Mononuclear cell (primary cell): ENCODE results near the gene ZBTB5. TPM values are rescaled to one million over a fixed set of nuclear protein-coding genes. Genes with fewer than 3 reads are reported as not detected.
"Not testable (repeated sequence)": the region's sequence is repeated elsewhere in the genome, so short reads cannot be mapped to it uniquely, and the experiment has no call there.

Experiments
- H3K27me3 ChIP-seq: 2 replicates; pipeline ENCODE4 v1.6.0; 2011; ENCODE audit warnings: low read length, control low read depth; ENCODE audit not compliant: insufficient read depth
- H3K4me1 ChIP-seq: 2 replicates; pipeline ENCODE4 v1.5.1; 2011; ENCODE audit warnings: mild to moderate bottlenecking, low read length, control low read depth; ENCODE audit not compliant: insufficient read depth
- H3K4me3 ChIP-seq: 2 replicates; pipeline ENCODE4 v1.5.1; 2011; ENCODE audit warnings: mild to moderate bottlenecking, low read length, moderate library complexity
- H3K9me3 ChIP-seq: 2 replicates; pipeline ENCODE4 v1.5.1; 2011; ENCODE audit warnings: low read depth, mild to moderate bottlenecking, control low read depth, low read length
- total RNA-seq: library from RNA; depleted of rRNA; stranded (reverse); fragments of >200 nt; gene quantifications from one replicate; pipeline ENCODE4 v1.2.3, GENCODE V29; 2012

Gene ZBTB5
- total RNA-seq, 1 donor: 37.8 TPM

GRCh38 chr9:37499297-37499696, 34.0 kb upstream of the ZBTB5 start:
- Histone ChIP-seq H3K9me3 (no peaks in the 10 kb centered on the region), H3K27me3 (no peaks in the 10 kb centered on the region), H3K4me3 (no peak overlapping the region), H3K4me1 (peaks cover 7% of the 10 kb centered on the region)

- no peaks in the 10 kb centered on the region for H3K9me3 ChIP-seq
- H3K27me3 ChIP-seq: no peaks in the 10 kb centered on the region
- peaks cover 3% of the 10 kb centered on the region for H3K4me1 ChIP-seq
- H3K4me3 ChIP-seq: no peak overlapping the region
These were observed 33.2 kb upstream of the ZBTB5 start for GRCh38 chr9:37498457-37498856.

- H3K4me1 ChIP-seq: no peaks in the 10 kb centered on the region
- no peaks in the 10 kb centered on the region for H3K27me3 ChIP-seq
- no peak overlapping the region for H3K4me3 ChIP-seq
- H3K9me3 ChIP-seq: no peaks in the 10 kb centered on the region
These were observed 32.1 kb upstream of the ZBTB5 start for GRCh38 chr9:37497320-37497719.

- Histone ChIP-seq H3K9me3 (no peaks in the 10 kb centered on the region), H3K4me1 (no peaks in the 10 kb centered on the region), H3K4me3 (no peak overlapping the region), H3K27me3 (no peaks in the 10 kb centered on the region)
These were observed 30.8 kb upstream of the ZBTB5 start for GRCh38 chr9:37496020-37496419.

GRCh38 chr9:37495571-37495970, 30.3 kb upstream of the ZBTB5 start:
- Histone ChIP-seq H3K4me3 (no peak overlapping the region), H3K9me3 (no peaks in the 10 kb centered on the region), H3K27me3 (no peaks in the 10 kb centered on the region), H3K4me1 (no peaks in the 10 kb centered on the region)

GRCh38 chr9:37491939-37492338, 26.7 kb upstream of the ZBTB5 start:
- Histone ChIP-seq H3K4me1 (peaks cover 6% of the 10 kb centered on the region), H3K27me3 (no peaks in the 10 kb centered on the region), H3K9me3 (no peaks in the 10 kb centered on the region), H3K4me3 (no peak overlapping the region)

GRCh38 chr9:37486616-37487548, 21.6 kb upstream of the ZBTB5 start:
- H3K4me3 ChIP-seq: peak overlapping the region; percentile 66
- H3K4me1 ChIP-seq: peaks cover 22% of the 10 kb centered on the region
- H3K9me3 ChIP-seq: no peaks in the 10 kb centered on the region
- H3K27me3 ChIP-seq: peaks cover under 1% of the 10 kb centered on the region

- Histone ChIP-seq H3K4me3 (peak overlapping the region; percentile 66), H3K4me1 (peaks cover 22% of the 10 kb centered on the region), H3K9me3 (no peaks in the 10 kb centered on the region), H3K27me3 (peaks cover 7% of the 10 kb centered on the region)
These were observed 21.0 kb upstream of the ZBTB5 start for GRCh38 chr9:37486256-37486615.

GRCh38 chr9:37485389-37486255, 20.4 kb upstream of the ZBTB5 start, which contains the start of gene POLR1E:
POLR1E (plus strand) TSS chr9:37485948; CDS start chr9:37486048, 100 bp downstream.
- H3K27me3 ChIP-seq: peaks cover 7% of the 10 kb centered on the region
- H3K4me3 ChIP-seq: peak within 1 kb of the TSS; percentile 66
- peaks cover 22% of the 10 kb centered on the region for H3K4me1 ChIP-seq
- no peaks in the 10 kb centered on the region for H3K9me3 ChIP-seq

- H3K4me1 ChIP-seq: peaks cover 6% of the 10 kb centered on the region
- H3K4me3 ChIP-seq: no peak overlapping the region
- H3K27me3 ChIP-seq: peaks cover 11% of the 10 kb centered on the region
- H3K9me3 ChIP-seq: no peaks in the 10 kb centered on the region
These were observed 15.5 kb upstream of the ZBTB5 start for GRCh38 chr9:37480759-37481158.

GRCh38 chr9:37477987-37478619, 12.9 kb upstream of the ZBTB5 start:
- H3K4me3 ChIP-seq, H3K4me1 ChIP-seq: not testable (repeated sequence)
- peaks cover 11% of the 10 kb centered on the region for H3K9me3 ChIP-seq
- peaks cover 11% of the 10 kb centered on the region for H3K27me3 ChIP-seq

- H3K4me1 ChIP-seq, H3K4me3 ChIP-seq: not testable (repeated sequence)
- Histone ChIP-seq H3K27me3 (peaks cover 11% of the 10 kb centered on the region), H3K9me3 (peaks cover 11% of the 10 kb centered on the region)
These were observed 12.2 kb upstream of the ZBTB5 start for GRCh38 chr9:37477443-37477842.

GRCh38 chr9:37476930-37477329, 11.7 kb upstream of the ZBTB5 start:
- Histone ChIP-seq H3K4me1 (peaks cover under 1% of the 10 kb centered on the region), H3K4me3 (no peak overlapping the region), H3K27me3 (peaks cover 11% of the 10 kb centered on the region), H3K9me3 (peaks cover 11% of the 10 kb centered on the region)

GRCh38 chr9:37474438-37474837, 9.2 kb upstream of the ZBTB5 start:
- Histone ChIP-seq H3K9me3 (peaks cover 11% of the 10 kb centered on the region), H3K4me1 (peaks cover 3% of the 10 kb centered on the region), H3K4me3 (no peak overlapping the region), H3K27me3 (peaks cover 5% of the 10 kb centered on the region)

- H3K27me3 ChIP-seq: not testable (repeated sequence)
These were observed 8.7 kb upstream of the ZBTB5 start for GRCh38 chr9:37473982-37474381.

More at GRCh38 chr9:37473982-37474381, 8.7 kb upstream of the ZBTB5 start:
- H3K9me3 ChIP-seq: peaks cover 11% of the 10 kb centered on the region
- not testable (repeated sequence) for H3K4me1 ChIP-seq, H3K4me3 ChIP-seq
